GM18868 (cell line): ENCODE measurements around the gene TECPR2.
A peak's percentile ranks its signal among the peaks of the same experiment; 100 is the strongest.
"Not testable (repeated sequence)": the region's sequence is repeated elsewhere in the genome, so short reads cannot be mapped to it uniquely, and the experiment has no call there.

Source experiments
- ATAC-seq: cut with Tn5 transposase; IDR thresholded peaks from one replicate; pipeline ENCODE4 v1.9.1; 2021; ENCODE audit warnings: mild to moderate bottlenecking, moderate library complexity; ENCODE audit not compliant: unreplicated experiment

The TECPR2 gene, protein sequence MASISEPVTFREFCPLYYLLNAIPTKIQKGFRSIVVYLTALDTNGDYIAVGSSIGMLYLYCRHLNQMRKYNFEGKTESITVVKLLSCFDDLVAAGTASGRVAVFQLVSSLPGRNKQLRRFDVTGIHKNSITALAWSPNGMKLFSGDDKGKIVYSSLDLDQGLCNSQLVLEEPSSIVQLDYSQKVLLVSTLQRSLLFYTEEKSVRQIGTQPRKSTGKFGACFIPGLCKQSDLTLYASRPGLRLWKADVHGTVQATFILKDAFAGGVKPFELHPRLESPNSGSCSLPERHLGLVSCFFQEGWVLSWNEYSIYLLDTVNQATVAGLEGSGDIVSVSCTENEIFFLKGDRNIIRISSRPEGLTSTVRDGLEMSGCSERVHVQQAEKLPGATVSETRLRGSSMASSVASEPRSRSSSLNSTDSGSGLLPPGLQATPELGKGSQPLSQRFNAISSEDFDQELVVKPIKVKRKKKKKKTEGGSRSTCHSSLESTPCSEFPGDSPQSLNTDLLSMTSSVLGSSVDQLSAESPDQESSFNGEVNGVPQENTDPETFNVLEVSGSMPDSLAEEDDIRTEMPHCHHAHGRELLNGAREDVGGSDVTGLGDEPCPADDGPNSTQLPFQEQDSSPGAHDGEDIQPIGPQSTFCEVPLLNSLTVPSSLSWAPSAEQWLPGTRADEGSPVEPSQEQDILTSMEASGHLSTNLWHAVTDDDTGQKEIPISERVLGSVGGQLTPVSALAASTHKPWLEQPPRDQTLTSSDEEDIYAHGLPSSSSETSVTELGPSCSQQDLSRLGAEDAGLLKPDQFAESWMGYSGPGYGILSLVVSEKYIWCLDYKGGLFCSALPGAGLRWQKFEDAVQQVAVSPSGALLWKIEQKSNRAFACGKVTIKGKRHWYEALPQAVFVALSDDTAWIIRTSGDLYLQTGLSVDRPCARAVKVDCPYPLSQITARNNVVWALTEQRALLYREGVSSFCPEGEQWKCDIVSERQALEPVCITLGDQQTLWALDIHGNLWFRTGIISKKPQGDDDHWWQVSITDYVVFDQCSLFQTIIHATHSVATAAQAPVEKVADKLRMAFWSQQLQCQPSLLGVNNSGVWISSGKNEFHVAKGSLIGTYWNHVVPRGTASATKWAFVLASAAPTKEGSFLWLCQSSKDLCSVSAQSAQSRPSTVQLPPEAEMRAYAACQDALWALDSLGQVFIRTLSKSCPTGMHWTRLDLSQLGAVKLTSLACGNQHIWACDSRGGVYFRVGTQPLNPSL (N-terminal part only)

DNA sequence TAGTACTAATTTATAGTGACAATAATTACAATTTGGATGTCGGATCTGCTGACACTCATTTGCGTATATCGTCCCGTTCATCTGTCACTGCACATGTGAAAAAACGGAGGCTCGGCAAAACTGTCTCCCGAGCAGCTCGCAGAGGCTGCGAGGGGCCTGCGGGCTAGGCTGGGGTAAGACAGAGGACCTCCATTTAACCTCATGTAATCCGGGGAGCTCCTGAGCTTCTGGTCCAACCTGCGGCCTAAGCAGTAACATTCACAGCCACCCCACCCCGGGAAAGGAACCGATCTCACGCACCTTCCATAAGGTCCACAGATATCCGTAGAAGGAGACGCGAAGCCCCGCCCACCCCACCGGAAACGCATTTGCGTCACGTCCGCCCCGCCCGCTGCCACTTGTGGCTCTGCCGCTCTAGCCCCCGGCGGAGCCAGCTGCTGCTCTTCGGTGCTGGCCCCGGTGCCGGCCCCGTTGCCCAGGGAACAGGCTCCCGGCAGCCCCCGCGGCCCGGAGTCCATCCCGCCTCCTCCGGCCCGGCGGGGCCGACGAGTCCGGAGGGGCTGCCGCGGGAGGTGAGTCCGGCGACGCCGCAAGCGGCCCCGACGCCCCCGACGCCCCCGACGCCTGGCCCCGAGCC lies at the start of gene TECPR2, which contains the start of gene CINP:
TSS of gene TECPR2 (plus strand) at position 397 of the 637 bp plus-strand sequence. CDS start 13,781 bp downstream, outside the sequence.
TSS of gene CINP (minus strand) at position 346 of the 637 bp plus-strand sequence. CDS start at position 307, 39 bp downstream.
- peak; percentile 90 for ATAC-seq

DNA sequence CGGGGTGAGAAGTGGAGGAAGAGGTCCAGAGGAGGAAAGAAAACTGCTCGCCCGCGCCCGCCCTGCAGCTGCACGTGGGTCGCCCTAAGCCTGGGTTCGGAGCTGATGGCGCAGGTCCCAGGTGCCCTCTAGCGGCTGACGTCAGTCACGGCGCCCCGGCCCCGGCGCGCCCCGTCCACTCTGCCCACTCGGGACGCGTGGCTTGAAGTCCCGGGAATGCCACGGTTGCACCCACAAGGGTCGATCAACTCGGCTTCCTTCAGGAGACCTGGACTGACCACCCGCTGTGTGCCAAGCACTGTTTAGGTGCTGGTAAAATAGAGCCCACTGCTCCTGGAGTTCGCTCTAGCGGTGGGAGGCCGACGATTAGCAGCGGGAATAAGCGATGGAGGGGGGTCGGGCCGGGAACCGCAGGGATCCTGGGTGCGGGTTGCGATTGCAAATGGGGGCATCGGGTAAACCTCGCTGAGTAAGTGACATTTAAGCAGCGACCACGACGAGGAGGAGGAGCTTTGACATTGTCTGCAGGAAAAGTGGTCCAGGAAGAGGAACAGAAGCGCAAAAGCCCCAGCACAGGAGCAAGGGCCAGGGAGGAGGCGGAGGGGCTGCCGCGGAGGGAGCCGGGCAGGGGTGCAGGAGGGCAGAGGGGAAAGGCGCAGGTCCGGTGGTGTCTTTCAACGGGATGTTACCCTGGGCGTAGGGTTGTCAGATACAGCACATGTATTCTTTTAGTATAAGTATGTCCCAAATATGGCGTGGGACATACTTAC lies 48.3 kb upstream of the TECPR2 start:
- ATAC-seq: peak; percentile 47

DNA sequence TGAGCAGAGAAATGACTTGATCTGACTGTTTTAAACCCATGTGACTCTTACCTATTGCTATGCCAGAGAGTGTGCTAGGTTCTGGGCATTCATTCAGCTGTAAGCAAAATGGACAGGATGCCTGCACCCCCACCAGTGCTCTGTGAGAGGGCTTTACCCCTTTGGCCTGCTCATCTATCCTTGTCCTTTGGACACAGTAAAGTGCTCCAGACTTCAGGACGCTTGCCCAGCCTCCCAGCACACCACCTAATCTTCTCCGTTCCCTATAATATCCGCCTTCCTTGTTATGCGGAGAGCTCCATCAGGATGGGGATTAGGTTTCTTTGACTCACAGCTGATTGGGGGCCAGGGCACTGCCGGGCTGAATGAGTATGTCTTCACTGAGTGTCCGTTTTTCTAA lies 47.6 kb upstream of the TECPR2 start:
- no peak for ATAC-seq

DNA sequence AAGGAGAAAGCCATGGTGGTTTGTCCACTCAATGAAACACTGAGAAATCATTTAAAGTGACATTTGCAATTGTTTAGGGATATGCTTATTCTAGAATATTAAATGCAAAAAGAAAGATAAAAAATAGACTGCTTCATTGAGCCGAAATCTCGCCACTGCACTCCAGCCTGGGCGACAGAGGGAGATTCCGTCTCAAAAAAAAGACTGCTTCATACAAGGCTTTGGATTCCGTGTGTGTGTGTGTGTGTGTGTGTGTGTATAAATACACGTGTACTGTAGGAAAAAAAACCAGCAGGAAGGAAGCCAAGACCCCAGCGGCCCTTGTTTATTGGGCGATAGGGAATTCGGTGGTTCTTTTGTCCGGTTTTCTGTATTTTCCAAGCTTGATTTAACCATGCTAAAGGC lies 46.4 kb upstream of the TECPR2 start:
- no peak for ATAC-seq

DNA sequence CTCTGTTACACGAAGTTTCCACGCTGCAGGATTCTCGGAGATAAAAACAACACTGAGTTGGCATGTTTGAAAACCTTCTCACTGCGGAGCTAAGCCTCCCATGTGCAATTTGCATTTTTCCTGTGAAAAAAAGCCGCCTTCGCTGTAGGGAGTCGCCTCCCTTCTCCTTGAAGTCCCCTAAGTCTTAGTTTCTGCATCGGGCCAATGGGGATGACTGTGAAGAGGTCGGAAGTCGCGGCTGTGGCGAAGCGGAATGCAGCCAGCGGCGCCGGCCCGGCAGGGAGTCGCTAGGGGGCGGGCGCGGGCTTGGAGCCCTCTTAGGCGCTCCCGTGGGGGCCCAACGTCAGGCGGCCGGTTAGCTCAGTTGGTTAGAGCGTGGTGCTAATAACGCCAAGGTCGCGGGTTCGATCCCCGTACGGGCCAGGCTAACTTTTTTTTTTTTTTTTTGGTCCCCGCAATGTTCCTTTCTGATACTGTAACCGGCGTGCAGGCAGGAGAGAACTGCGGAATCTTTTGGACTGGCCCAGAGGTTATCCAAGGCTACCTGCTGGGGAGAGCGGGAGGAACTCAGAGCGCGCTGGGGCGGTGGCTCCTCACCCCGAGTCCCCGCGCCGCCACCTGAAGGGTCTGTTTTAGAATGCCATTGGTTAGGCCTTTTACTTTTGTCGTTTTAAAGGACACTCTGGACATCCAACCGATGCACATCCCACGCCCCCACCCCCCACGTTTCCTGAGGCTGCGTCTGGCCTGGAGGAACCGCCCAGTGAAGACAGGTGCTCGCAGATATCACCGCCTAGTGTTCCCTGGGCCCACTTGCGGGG lies 45.8 kb upstream of the TECPR2 start:
- peak; percentile 56 for ATAC-seq

DNA sequence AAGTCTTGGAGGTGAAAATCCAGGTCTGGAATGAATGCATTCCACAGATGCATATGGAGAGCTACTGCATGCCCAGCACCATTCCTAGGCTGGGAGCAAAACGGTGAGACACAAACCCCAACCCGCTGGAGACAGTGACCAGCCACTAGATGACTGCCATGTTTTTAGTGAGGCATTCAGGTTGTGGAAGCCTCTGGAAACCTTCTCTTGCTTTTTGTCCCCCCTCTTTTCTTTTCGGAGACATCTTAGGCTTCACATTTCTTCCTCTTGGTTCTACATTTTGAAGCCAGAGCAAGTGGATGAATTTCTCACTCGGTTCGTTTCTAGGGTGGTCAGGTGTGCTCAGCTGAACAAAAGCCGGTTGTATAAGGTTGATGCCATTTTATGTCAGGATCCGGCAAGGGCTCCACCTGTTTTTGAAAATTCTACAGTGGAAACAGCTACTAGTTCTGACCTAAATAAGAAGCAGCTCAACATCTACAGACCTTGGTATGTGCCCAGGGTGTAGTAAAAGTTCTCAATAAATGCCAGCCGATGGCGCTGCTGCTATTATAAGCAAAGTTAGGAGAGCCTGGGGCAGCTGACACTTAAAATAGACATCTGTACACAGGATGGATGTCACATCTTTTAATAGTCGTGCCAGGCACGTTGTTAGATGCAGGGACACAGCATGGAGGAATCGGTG lies 45.0 kb upstream of the TECPR2 start:
- ATAC-seq: no peak

DNA sequence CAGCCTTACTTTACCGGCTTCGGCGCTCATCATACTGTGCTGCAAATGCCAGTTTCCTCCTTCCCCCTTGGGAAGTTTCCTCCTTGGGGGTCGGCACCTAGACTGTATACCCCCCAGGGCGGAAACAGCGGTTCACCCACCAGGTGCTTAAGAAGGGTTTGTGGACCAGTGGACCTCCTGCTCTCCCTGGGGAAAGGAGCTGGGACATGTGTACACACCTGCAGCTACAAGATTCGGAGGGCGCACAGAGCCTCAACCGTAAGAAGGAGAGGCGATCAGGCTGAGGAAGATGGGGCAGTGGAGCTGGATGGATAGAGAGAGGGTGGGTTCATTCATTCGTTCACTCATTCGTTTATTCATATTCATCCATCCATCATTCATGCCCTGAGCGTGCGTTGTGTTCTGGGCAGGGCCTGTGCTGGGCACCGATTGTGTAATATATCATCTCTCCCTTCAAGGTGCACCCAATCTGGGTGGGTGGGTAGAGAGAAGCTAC lies 43.9 kb upstream of the TECPR2 start:
- ATAC-seq: no peak

DNA sequence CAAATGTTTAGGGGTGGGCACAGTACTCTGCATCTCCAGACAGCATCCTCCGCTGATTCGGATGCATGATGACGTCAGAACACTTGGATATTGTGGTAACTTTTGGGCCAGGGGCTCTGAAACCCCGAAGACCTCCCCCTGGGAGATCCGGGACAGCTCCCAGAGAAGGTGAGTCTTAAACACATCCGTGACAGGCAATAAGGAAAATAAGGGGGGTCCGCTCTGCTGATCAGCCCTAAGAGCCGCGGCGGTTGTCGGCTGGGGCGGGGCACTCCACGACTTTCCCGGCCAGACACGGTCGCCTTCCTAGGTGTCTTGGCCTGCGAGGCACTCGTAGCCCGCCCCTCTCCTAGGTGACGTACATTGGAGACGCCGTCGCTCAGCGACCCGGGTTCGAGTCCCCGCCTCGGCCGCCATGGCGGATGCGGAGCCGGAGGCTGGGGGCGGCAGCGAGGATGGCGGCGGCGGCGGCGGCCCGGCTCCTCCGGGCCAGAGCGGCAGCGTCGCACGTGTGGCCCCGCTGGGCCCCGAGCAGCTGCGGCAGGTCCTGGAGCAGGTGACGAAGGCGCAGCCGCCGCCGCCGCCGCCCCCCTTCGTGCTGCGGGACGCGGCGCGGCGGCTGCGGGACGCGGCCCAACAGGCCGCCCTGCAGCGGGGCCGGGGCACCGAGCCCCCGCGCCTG lies 43.2 kb upstream of the TECPR2 start, which contains the start of gene ZNF839:
TSS of gene ZNF839 (plus strand) at position 396 of the 682 bp plus-strand sequence. CDS start at position 416, 20 bp downstream.
- ATAC-seq: peak; percentile 72

DNA sequence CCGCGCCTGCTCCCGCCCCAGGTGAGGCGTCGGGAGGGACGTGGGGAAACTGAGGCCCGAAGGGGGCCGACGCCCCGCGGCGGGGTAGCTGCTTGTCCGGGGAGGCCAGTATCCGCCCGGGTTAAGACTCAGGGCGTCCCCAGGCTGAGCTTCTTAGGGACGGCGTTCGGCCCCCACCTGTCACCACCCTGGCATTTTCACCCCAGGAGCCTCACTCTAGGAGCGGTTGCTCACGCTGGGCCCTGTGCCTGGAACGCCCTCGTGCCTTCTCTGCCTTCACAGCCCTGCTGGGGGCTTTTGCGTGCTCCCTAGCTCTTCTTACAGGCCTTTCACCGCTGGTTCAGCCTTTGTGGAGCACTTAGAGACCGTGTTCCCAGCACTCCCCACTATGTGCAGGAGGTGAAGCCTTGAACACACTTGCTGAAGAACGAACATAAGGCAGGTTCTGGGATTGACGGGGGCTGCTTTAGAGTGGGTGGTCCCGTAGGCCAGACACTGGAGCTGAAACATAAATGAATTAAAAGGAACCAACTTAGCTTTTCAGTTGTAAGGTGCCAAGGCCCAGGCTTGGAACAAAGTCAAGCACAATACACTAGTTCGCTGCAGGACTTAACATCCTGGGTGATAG lies 42.6 kb upstream of the TECPR2 start:
- ATAC-seq: peak; percentile 12

DNA sequence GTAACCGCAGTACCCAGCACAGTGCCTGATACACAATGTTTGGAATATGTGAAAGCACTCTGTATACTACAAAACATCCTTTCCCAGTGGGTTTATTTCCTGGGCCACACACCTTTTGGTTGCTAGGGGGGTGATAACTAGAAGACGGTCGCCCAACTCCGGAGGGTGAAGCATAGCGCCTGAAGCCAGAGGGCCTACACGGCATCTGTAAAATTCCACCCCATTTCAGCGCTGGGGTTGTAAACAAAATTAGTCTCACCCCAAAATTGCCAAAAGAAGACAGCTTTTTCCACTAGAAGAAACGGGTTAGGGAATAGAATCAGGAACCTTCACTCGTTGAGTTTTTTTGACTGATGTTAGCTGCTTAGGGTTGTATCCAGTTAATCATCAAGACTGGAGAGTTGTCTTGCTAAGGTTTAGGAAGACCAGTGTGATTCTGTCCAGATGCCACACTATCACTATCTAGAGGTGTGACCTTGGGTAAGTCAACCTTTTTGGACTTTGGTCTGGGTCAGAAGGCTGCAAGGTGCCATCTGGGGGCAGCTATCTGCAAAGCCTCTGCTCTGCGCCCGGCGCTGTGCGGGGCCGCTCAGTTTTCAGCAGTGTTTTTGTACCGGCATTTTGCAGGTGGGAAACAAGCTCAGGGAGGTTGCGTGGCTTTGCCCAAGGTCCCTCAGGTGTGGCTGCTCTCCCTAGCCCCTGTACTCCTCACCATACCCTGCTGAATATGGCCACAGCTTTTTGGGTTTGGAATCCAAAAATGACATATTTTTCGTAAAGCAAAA lies 41.9 kb upstream of the TECPR2 start:
- no peak for ATAC-seq

DNA sequence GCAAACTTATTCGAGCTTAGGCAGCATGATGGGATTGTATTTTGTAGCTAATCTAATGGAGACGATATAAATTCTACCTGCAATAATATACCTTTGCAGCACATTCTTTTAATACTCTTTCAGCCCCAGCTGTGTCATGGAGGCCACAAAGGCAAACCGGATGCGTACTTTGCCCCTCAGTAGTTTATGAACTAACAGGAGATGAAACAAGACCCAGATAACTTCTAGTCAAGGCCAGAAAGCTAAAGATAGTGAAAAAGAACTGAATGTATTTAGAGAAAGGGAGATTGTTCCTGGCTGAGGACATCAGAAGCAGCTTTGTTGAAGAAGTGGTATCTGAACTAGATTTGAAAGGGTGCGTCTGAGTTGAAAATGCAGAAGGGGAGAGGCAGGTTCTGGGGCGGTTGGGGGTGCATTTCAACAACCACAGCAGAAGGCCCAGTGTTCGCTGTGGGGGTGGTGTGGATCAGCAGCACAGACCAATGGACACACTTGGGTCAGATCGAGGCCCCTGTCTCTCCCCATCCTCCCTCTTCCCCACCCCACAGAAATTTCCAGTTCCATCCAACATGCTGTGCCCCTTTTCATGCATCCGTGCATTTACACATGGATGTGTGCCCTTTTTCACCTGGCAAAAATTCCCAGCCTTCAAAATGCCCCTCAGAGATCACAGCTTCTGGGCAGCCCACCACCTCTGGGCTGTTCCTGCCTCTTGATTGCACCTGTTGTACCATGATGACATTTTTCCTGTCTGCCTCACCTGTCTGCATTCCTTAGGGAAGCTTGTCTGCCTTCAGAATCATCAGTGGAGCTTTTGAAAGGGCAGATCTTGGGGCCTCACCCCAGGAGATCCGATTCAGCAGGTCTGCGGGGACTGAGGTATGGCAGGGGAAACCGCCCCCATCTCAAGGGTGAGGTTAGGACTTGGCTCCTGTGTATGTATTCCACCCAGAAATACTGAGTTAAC lies 41.0 kb upstream of the TECPR2 start:
- ATAC-seq: no peak

DNA sequence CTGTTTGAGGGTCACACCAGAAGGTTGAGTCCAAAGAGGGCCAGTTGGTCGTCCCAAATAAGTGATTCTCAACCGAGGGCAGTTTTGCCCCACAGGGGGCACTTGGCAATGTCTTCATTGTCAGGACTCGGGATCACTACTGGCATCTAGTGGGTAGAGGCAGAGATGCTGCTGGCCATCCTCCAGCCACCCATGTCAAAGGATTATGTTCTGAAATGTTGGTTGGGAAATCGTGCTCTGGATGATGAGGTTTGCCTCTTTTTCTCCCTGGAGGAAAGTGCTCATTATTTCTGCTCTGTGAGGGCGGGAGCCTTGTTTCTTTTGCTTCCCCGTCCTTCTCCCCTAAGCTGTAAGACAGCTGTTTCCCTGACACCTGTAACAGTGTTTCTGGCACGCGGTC lies 39.6 kb upstream of the TECPR2 start:
- ATAC-seq: no peak

DNA sequence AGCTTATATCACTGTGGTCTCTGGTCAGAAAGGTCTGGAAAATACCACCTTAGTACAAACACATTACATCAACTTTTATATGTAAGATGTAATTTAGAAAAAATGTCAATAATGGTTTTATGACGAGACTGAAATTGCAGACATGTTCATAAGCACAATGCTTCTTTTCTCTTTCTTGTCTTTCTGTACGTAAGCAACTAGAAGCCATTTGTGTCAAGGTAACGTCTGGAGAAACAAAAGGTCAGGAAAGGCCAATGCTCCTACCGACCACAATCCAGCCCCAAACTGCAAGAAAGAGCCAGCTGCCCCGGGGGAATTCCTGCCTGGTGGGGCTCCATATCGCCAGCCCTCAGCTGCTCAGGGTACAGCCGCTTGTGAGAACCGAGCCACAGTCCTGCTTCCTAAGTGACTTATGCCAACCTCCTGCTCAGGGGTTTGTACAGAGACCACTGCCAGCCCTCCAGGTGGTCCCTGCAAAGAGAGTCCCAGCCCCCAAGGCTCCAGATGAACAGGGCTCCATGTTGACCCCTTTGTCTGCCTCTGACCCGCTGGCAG lies 36.9 kb upstream of the TECPR2 start:
- ATAC-seq: no peak

DNA sequence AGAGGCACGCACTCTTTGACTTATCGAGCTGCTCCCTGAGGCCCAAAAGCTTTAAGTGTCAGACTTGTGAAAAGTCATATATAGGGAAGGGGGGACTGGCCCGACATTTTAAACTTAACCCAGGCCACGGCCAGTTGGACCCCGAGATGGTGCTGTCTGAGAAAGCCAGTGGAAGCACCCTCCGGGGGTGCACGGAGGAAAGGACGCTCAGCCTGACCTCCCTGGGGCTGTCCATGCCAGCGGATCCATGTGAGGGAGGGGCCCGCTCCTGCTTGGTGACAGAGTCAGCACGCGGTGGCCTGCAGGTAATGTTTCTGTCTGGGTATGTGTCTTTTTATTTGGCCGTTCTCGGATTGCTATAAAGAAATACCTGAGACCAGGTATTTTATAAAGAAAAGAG lies 36.2 kb upstream of the TECPR2 start:
- no peak for ATAC-seq

DNA sequence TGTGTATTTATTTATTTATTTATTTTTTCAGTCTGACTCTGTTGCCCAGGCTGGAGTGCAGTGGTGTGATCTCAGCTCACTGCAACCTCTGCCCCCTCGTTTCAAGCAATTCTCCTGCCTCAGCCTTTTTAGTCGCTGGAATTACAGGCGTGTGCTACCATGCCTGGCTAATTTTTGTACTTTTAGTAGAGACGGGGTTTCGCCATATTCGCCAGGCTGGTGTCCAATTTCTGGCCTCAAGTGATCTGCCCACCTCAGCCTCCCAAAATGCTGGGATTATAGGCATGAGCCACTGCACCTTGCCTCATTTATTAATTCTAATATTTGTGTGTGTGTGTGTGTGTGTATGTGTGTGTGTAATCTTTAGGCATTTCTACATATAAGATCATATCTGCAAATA lies 33.4 kb upstream of the TECPR2 start:
- not testable (repeated sequence) for ATAC-seq
